ENCODE measurements around the gene PER3. TPM values are rescaled to one million over a fixed set of nuclear protein-coding genes. Genes with fewer than 3 reads are reported as not detected.

The PER3 gene
- total RNA-seq, 8 experiments from 2014 or later: 2.8 to 9.6 (median 3.8) TPM

DNA sequence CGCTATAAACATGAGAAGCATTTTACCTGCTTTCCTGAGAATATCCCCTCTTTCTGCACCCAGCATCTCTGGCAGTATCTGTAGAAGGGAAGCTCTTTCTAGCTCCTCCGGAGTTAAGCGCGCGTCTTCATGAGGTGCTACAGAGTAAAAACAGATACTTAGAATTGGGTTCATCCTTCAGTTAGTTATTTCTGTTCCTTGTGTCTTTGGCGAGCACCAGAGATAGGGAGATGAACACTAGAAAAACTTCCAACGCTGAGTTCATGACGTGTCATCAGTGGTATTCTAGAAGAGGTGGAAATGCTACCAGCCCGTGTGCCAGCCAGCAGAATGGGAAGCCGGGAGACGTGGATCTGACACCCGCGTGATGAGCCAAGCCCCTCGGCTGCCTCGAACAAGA lies 66.7 kb downstream of the PER3 start:
- in situ Hi-C loops (cut with MboI; ENCODE audit: low pct_unique_long_range_greater_than_20kb in 2 of 9, low sequenced_read_pairs in 9 of 9, unreplicated experiment in 9 of 9): no loop called here

GRCh38 chr1:7852804-7853683 lies 69.0 kb downstream of the PER3 start, which contains the start of gene UTS2:
UTS2 (minus strand) TSS chr1:7853065; CDS start chr1:7853003, 62 bp downstream.
- Histone ChIP-seq H3K4me1 (replicated peaks in 1 of 2) (peaks cover 0 to 9% of the 10 kb centered on the region in 2 donors), H3K27ac (no peak within 1 kb of the TSS), H3K4me3 (no peak within 1 kb of the TSS)
- in situ Hi-C loops (cut with MboI; ENCODE audit: low pct_unique_long_range_greater_than_20kb in 2 of 9, low sequenced_read_pairs in 9 of 9, unreplicated experiment in 9 of 9): no loop called here
- WGBS, 10 experiments: 51 to 80% (median 70%) methylated on average over 3 to 10 of the region's 10 CpGs
- peak in 5 of 8 experiments; percentile 63 to 86 (median 79) for ATAC-seq (replicated peaks in 6 of 8)

More for the DNA sequence above, 66.7 kb downstream of the PER3 start:
- Histone ChIP-seq H3K4me3 (no peak overlapping the region), H3K27ac (no peak overlapping the region), H3K4me1 (replicated peaks in 1 of 2) (peaks cover 0 to 6% of the 10 kb centered on the region in 2 donors)
- 60 to 100% (median 83%) methylated on average over 1 to 14 of the region's 15 CpGs; no CpG with 5 or more reads in 1 of the 10 experiments for WGBS, 10 experiments
- ATAC-seq (replicated peaks in 6 of 8): no peak

DNA sequence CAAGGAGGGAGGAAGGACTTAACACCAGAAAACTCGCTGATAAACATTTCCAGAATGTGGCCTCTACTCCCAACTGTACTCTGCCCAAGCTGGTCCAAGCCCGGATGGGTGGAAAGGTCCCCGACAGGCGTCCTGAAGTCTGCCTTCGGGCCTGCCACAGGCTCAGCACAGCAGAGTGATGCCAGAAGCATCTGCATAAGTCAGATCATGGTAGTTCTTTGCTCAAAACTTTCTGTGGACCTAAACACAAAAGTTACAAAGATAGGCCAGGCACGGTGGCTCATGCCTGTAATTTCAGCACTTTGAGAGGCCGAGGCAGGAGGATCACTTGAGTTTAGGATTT lies 69.6 kb downstream of the PER3 start:
- in situ Hi-C loops (cut with MboI; ENCODE audit: low pct_unique_long_range_greater_than_20kb in 2 of 9, low sequenced_read_pairs in 9 of 9, unreplicated experiment in 9 of 9): no loop called here
- no peak overlapping the region for H3K4me3 ChIP-seq
- 55 to 100% (median 79%) methylated on average over 1 to 7 of the region's 7 CpGs; no CpG with 5 or more reads in 2 of the 10 experiments for WGBS, 10 experiments
- no peak overlapping the region for H3K27ac ChIP-seq
- peaks cover 0 to 15% of the 10 kb centered on the region in 2 donors for H3K4me1 ChIP-seq (replicated peaks in 1 of 2)
- ATAC-seq (replicated peaks in 6 of 8): peak in 1 of 8 experiments; percentile 18

DNA sequence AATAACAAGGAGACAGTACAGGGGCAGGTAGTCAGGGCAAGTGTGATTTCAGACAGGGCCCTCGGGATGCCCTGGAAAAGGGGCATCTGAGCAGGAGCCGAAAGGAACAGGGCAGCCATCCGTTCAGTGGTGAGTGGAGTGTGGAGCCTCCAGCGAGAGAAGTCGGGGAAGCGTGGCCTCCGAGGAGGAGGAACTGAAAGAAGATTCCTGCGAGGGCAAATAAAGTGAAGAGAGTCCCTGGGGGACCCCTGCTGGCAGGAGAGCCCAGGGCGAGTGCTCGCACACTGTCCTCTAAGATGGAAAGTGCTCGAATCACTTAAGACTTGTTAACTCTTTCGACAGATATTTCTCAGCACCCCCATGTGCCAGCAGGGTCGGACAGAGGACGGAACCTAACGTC lies 72.3 kb downstream of the PER3 start:
- WGBS, 10 experiments: 52 to 81% (median 77%) methylated on average over 2 to 15 of the region's 15 CpGs; no CpG with 5 or more reads in 2 of the 10 experiments
- in situ Hi-C loops (cut with MboI; ENCODE audit: low pct_unique_long_range_greater_than_20kb in 2 of 9, low sequenced_read_pairs in 9 of 9, unreplicated experiment in 9 of 9): no loop called here
- ATAC-seq (replicated peaks in 6 of 8): no peak

GRCh38 chr1:7857000-7857399 lies 72.9 kb downstream of the PER3 start:
- no peak for ATAC-seq (replicated peaks in 6 of 8)
- H3K4me3 ChIP-seq: no peak overlapping the region
- peaks cover 0 to 15% of the 10 kb centered on the region in 2 donors for H3K4me1 ChIP-seq (replicated peaks in 1 of 2)
- in situ Hi-C loops (cut with MboI; ENCODE audit: low pct_unique_long_range_greater_than_20kb in 2 of 9, low sequenced_read_pairs in 9 of 9, unreplicated experiment in 9 of 9): no loop called here
- 86 to 100% (median 94%) methylated on average over 1 to 2 of the region's 2 CpGs; no CpG with 5 or more reads in 7 of the 10 experiments for WGBS, 10 experiments
- no peak overlapping the region for H3K27ac ChIP-seq

More for the DNA sequence above, 72.3 kb downstream of the PER3 start:
- Histone ChIP-seq H3K4me3 (no peak overlapping the region), H3K27ac (no peak overlapping the region), H3K4me1 (replicated peaks in 1 of 2) (peaks cover 0 to 15% of the 10 kb centered on the region in 2 donors)

- Histone ChIP-seq H3K27ac (peak overlapping the region in 1 of 2 donors; percentile 46), H3K4me1 (replicated peaks in 1 of 2) (peaks cover 0 to 9% of the 10 kb centered on the region in 2 donors), H3K4me3 (no peak overlapping the region)
- peak in 5 of 8 experiments; percentile 46 to 91 (median 80) for ATAC-seq (replicated peaks in 6 of 8)
- WGBS, 10 experiments: 27 to 88% (median 63%) methylated on average over 2 to 4 of the region's 4 CpGs; no CpG with 5 or more reads in 2 of the 10 experiments
- in situ Hi-C loops (cut with MboI; ENCODE audit: low pct_unique_long_range_greater_than_20kb in 2 of 9, low sequenced_read_pairs in 9 of 9, unreplicated experiment in 9 of 9): no loop called here
Measured at GRCh38 chr1:7857985-7858384, 73.9 kb downstream of the PER3 start.

DNA sequence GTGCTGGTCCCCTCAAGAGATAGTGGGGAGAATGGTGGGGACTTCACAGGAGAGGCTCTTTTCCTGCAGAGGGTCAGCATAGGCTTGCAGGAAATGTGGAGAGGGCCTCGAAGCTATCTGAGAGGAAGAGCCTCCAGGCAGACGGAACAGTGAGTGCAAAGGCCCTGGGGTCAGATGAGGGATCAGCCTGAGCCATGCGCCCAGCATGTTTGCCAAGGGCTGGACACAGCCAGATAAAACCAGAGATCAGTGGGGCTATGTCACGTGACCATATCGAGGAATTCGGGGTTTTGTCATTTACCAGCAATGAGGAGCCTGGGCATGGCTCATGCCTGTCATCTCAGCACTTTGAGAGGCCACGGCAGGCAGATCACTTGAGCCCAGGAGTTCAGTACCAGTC lies 75.3 kb downstream of the PER3 start:
- peaks cover 0 to 9% of the 10 kb centered on the region in 2 donors for H3K4me1 ChIP-seq (replicated peaks in 1 of 2)
- no peak overlapping the region for H3K4me3 ChIP-seq
- H3K27ac ChIP-seq: no peak overlapping the region
- ATAC-seq (replicated peaks in 6 of 8): no peak
- 60 to 100% (median 95%) methylated on average over 1 to 7 of the region's 7 CpGs; no CpG with 5 or more reads in 3 of the 10 experiments for WGBS, 10 experiments
- in situ Hi-C loops (cut with MboI; ENCODE audit: low pct_unique_long_range_greater_than_20kb in 2 of 9, low sequenced_read_pairs in 9 of 9, unreplicated experiment in 9 of 9): no loop called here

- peaks cover 0 to 9% of the 10 kb centered on the region in 2 donors for H3K4me1 ChIP-seq (replicated peaks in 1 of 2)
- H3K27ac ChIP-seq: no peak overlapping the region
- WGBS, 10 experiments: 60 to 100% (median 80%) methylated on average over 1 to 7 of the region's 9 CpGs; no CpG with 5 or more reads in 2 of the 10 experiments
- in situ Hi-C loops (cut with MboI; ENCODE audit: low pct_unique_long_range_greater_than_20kb in 2 of 9, low sequenced_read_pairs in 9 of 9, unreplicated experiment in 9 of 9): no loop called here
- ATAC-seq (replicated peaks in 6 of 8): no peak
- no peak overlapping the region for H3K4me3 ChIP-seq
Measured at GRCh38 chr1:7860130-7860529, 76.0 kb downstream of the PER3 start.

GRCh38 chr1:7861452-7861851 lies 77.4 kb downstream of the PER3 start:
- no peak for ATAC-seq (replicated peaks in 6 of 8)
- WGBS, 10 experiments: 60 to 93% (median 87%) methylated on average over 2 to 12 of the region's 15 CpGs; no CpG with 5 or more reads in 3 of the 10 experiments
- Histone ChIP-seq H3K4me3 (no peak overlapping the region), H3K27ac (no peak overlapping the region), H3K4me1 (replicated peaks in 1 of 2) (peaks cover 0 to 9% of the 10 kb centered on the region in 2 donors)
- in situ Hi-C loops (cut with MboI; ENCODE audit: low pct_unique_long_range_greater_than_20kb in 2 of 9, low sequenced_read_pairs in 9 of 9, unreplicated experiment in 9 of 9): no loop called here

DNA sequence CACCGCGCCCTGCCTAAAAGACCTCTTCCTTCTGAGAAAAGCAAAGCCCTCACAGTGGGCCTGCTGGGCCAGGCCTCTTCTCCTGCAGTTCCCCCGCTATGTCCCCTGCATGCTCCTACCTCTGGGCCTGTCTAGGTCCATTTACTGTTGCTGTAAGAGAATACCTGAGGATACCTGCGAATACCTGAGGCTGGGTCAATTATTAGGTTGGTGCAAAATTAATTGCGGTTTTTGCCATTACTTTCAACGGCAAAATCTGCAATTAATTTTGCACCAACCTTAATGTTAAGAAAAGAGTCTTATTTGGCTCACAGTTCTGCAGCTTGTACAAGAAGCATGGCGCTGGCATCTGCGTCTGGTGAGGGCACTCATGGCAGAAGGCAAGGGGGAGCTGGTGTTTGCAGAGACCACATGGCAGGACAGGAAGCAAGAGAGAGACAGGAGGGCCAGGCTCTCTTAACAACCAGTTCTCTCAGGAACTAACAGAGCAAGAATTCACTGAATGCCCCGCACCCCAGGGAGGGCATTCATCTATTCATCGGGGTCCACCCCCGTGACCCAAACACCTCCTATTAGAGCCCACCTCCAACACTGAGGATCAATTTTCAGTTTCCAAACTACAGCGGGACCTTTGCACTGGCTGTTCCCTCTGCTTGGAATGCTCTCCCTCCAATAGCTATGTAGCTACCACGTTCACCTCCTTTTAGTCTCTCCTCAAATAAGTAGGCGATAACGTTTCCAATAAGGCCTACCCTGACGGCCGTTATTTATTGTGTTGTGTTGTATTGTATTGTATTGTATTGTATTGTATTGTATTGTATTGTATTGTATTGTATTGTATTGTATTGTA lies 78.3 kb downstream of the PER3 start:
- peaks cover 0 to 9% of the 10 kb centered on the region in 2 donors for H3K4me1 ChIP-seq (replicated peaks in 1 of 2)
- WGBS, 10 experiments: 59 to 100% (median 88%) methylated on average over 2 to 16 of the region's 17 CpGs; no CpG with 5 or more reads in 1 of the 10 experiments
- ATAC-seq (replicated peaks in 6 of 8): no peak
- H3K27ac ChIP-seq: no peak overlapping the region
- no peak overlapping the region for H3K4me3 ChIP-seq
- in situ Hi-C loops (cut with MboI; ENCODE audit: low pct_unique_long_range_greater_than_20kb in 2 of 9, low sequenced_read_pairs in 9 of 9, unreplicated experiment in 9 of 9): no loop called here

- Histone ChIP-seq H3K27ac (no peak overlapping the region), H3K4me1 (replicated peaks in 1 of 2) (peaks cover under 1 to 6% of the 10 kb centered on the region in 2 donors), H3K4me3 (no peak overlapping the region)
- ATAC-seq (replicated peaks in 6 of 8): no peak
- in situ Hi-C loops (cut with MboI; ENCODE audit: low pct_unique_long_range_greater_than_20kb in 2 of 9, low sequenced_read_pairs in 9 of 9, unreplicated experiment in 9 of 9): no loop called here
- WGBS, 10 experiments: 0 to 100% (median 78%) methylated on average over 1 to 14 of the region's 17 CpGs; no CpG with 5 or more reads in 3 of the 10 experiments
Measured at GRCh38 chr1:7863756-7864328, 79.8 kb downstream of the PER3 start.

DNA sequence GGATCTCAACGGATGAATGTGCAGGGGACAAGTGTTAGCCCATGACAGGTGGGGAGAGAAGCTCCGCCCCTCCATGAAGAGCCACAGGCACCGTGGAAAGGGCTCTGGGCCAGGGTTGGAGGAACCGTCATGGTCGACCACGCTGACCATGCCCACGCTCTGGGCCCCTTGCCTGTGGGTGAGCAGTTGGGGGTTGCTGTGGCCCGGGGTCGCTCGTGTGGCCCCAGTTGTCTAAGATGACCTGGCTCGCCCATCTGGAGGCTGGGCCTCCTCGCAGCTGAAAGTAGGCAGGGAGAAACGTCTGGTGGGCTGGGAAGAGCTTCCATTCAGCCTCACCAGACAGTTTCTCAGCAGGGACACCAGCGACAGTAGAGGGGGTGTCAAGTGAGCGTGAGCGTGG lies 81.9 kb downstream of the PER3 start:
- H3K4me1 ChIP-seq (replicated peaks in 1 of 2): peaks cover 6 to 17% of the 10 kb centered on the region in 2 donors
- no peak for ATAC-seq (replicated peaks in 6 of 8)
- in situ Hi-C loops (cut with MboI; ENCODE audit: low pct_unique_long_range_greater_than_20kb in 2 of 9, low sequenced_read_pairs in 9 of 9, unreplicated experiment in 9 of 9): no loop called here
- H3K27ac ChIP-seq: no peak overlapping the region
- no peak overlapping the region for H3K4me3 ChIP-seq
- WGBS, 10 experiments: 12 to 100% (median 87%) methylated on average over 1 to 15 of the region's 16 CpGs; no CpG with 5 or more reads in 2 of the 10 experiments

Measured in motor neuron (in vitro differentiated cells).